Kidney (tissue), 14 donors: Measurements from ENCODE around the gene C8G. TPM values are rescaled to one million over a fixed set of nuclear protein-coding genes. Genes with fewer than 3 reads are reported as not detected.

Experiments
- DNase-seq, 5 donors: peaks; one replicate each; pipeline ENCODE4 v3.0.0-alpha.2; 2013 to 2020
- FAIRE-seq: peaks from 2 replicates; lab custom pipeline; 2012; peaks lifted over from hg19 to GRCh38; lab: Jason Lieb, UNC
- H3K27ac ChIP-seq, 2 donors: one replicate each; pipeline ENCODE4 v1.7.0; 2013; ENCODE audit warnings: low read depth in 2 of 2, low read length in 2 of 2, inconsistent platforms in 1 of 2
- H3K27me3 ChIP-seq: one replicate; pipeline ENCODE4 v1.7.1; 2013; ENCODE audit warnings: low read length, inconsistent platforms; ENCODE audit not compliant: control insufficient read depth, insufficient read depth
- H3K36me3 ChIP-seq, 3 donors: one replicate each; pipeline versions ENCODE4 v1.7.0 to v1.7.1; 2013; ENCODE audit warnings: low read length in 3 of 3, control low read depth in 1 of 3, inconsistent platforms in 1 of 3; ENCODE audit not compliant: insufficient read depth in 3 of 3, control insufficient read depth in 2 of 3
- H3K4me1 ChIP-seq, 3 donors: one replicate each; pipeline versions ENCODE4 v1.7.0 to v1.7.1; 2013; ENCODE audit warnings: low read length in 3 of 3, inconsistent platforms in 1 of 3, low read depth in 1 of 3; ENCODE audit not compliant: control insufficient read depth in 2 of 3, insufficient read depth in 2 of 3
- H3K4me3 ChIP-seq, 3 donors: one replicate each; pipeline versions ENCODE4 v1.7.0 to v1.8.1; 2013; ENCODE audit warnings: low read length in 3 of 3, control low read depth in 1 of 3, inconsistent platforms in 1 of 3
- H3K9ac ChIP-seq, 3 donors: one replicate each; pipeline versions ENCODE4 v1.7.0 to v1.7.1; 2013; ENCODE audit warnings: low read length in 3 of 3, control low read depth in 1 of 3, inconsistent platforms in 1 of 3
- H3K9me3 ChIP-seq, 3 donors: one replicate each; pipeline versions ENCODE4 v1.7.0 to v1.7.1; 2013; ENCODE audit warnings: low read length in 3 of 3, control low read depth in 1 of 3, inconsistent platforms in 1 of 3; ENCODE audit not compliant: control insufficient read depth in 2 of 3, insufficient read depth in 1 of 3
- intact Hi-C: fragments of 100-400 bp; cut with DNase I; formaldehyde crosslinking; loops from one replicate; pipeline ENCODE4 v1.11.1; 2022
- polyA plus RNA-seq: library from polyadenylated mRNA; stranded (reverse); fragments of 350-450 nt; fragmentation: Illumina TruSeq; extraction: RNeasy Lipid Tissue Mini Kit (QIAGEN cat#74804); gene quantifications from one replicate; pipeline ENCODE4 v1.2.3, GENCODE V29; 2014; ENCODE audit warnings: low read depth, low replicate concordance; ENCODE audit not compliant: insufficient read depth
- total RNA-seq: library from RNA; stranded (reverse); fragmentation: NEBNext Ultra II Directional; extraction: Animal tissue kit (Norgen Biotek cat#: 25700); gene quantifications from one replicate; pipeline ENCODE4 v1.2.1, GENCODE V29; 2021
- TF ChIP-seq, protein P1 (sequence below): IDR thresholded peaks from 3 replicates; pipeline ENCODE4 v1.5.1; 2012; ENCODE audit warnings: mild to moderate bottlenecking, moderate library complexity, borderline replicate concordance; ENCODE audit not compliant: insufficient read depth; ENCODE audit errors: extremely low read depth
- donor health status: control.
- donor health status: control.
- donor health status: control.
- donor health status: control.
- donor health status: control.
- donor health status: DM: yes; HTN: yes; CAD: no.
- donor health status: Normal renal cell carcinoma (clear cell type).

Gene C8G
- total and polyA plus RNA-seq, 2 donors from 2014 or later: 1.9 to 2.1 TPM

DNA sequence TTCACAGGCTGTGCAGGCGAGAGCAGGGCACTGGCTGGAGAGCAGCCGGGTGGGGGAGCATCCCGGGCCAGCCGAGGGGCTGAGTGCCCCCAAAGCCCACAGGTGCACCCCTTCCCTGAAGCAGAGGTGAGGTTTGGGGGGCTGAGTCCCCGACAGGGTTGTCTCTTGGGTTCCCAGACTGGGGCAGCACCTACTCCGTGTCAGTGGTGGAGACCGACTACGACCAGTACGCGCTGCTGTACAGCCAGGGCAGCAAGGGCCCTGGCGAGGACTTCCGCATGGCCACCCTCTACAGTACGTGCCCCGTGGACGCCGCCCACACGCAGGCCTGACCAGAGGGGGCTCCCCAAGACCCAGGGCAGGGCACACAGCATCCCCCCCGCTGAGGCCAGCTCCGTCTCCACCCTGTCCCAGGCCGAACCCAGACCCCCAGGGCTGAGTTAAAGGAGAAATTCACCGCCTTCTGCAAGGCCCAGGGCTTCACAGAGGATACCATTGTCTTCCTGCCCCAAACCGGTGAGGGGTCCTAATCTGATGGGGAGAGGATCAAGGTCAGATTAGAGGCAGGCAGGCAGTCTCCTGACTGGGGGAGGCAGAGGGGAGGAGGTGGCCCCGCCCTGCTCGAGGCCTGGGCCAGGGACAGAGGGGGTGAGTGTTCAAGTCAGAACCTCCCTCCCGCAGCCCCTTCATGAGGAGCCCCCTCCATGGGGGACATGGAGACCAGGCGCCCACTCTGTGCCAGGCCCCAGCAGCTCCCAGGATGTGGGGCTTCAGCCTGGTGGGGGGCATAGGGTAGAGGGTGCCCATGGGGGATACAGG, 34.9 kb downstream of the C8G start:
- no peak overlapping the region for H3K9ac ChIP-seq
- H3K36me3 ChIP-seq: peaks cover 0 to 3% (median 0%) of the 10 kb centered on the region in 3 donors
- no peak overlapping the region for H3K27ac ChIP-seq
- TF ChIP-seq, protein P1, sequence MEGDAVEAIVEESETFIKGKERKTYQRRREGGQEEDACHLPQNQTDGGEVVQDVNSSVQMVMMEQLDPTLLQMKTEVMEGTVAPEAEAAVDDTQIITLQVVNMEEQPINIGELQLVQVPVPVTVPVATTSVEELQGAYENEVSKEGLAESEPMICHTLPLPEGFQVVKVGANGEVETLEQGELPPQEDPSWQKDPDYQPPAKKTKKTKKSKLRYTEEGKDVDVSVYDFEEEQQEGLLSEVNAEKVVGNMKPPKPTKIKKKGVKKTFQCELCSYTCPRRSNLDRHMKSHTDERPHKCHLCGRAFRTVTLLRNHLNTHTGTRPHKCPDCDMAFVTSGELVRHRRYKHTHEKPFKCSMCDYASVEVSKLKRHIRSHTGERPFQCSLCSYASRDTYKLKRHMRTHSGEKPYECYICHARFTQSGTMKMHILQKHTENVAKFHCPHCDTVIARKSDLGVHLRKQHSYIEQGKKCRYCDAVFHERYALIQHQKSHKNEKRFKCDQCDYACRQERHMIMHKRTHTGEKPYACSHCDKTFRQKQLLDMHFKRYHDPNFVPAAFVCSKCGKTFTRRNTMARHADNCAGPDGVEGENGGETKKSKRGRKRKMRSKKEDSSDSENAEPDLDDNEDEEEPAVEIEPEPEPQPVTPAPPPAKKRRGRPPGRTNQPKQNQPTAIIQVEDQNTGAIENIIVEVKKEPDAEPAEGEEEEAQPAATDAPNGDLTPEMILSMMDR: no peak
- intact Hi-C loops: no loop called here
- H3K4me1 ChIP-seq: peaks cover 0 to 13% (median 0%) of the 10 kb centered on the region in 3 donors
- no peaks in the 10 kb centered on the region for H3K9me3 ChIP-seq
- H3K4me3 ChIP-seq: no peak overlapping the region
- DNase-seq (no peak), FAIRE-seq (no peak)
- H3K27me3 ChIP-seq: peaks cover 5% of the 10 kb centered on the region

DNA sequence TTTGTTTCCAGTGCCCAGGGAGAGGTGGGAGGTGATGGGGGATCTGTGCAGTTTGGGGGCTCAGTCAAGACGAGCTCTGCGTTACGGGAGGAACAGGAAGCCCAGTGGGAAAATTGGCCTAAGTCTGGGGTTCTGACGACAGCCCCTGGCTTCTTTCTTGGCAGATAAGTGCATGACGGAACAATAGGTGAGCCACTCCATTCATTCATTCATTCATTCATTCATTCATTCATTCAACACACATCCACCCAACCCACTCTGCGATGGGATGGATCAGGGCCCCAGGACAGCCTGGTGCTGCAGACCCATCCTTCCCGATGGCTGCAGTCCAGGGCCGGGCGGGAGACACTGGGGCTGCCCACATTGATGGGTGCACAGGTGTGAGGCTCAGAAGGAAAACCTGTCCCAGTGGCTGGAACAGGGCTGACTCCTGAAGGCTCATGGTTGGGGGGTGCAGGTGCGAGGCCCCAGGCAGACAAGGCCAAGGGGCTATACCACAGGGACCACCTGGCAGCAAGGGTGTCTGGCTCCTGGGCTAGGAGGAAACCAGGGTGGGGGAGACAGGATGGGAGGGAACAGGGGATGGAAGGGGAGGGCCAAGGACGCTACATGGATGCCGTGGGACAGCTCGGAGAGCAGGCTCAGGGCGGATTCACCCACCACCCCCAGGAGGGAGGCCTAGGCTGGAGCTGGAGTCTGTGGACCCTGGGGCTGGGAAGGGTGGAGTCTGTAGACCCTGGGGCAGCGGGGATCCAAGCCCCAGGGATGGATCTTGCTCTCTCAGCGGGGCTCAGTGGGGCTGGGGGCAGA, 35.8 kb downstream of the C8G start:
- Histone ChIP-seq H3K4me3 (no peak overlapping the region), H3K27ac (peak overlapping the region in 1 of 2 donors; percentile 78), H3K36me3 (peaks cover 0 to 3% (median 0%) of the 10 kb centered on the region in 3 donors), H3K9me3 (no peaks in the 10 kb centered on the region), H3K27me3 (peaks cover 5% of the 10 kb centered on the region), H3K4me1 (peaks cover 0 to 6% (median 0%) of the 10 kb centered on the region in 3 donors), H3K9ac (no peak overlapping the region)
- TF ChIP-seq, protein P1: no peak
- DNase-seq (no peak), FAIRE-seq (no peak)
- intact Hi-C loops: no loop called here

DNA sequence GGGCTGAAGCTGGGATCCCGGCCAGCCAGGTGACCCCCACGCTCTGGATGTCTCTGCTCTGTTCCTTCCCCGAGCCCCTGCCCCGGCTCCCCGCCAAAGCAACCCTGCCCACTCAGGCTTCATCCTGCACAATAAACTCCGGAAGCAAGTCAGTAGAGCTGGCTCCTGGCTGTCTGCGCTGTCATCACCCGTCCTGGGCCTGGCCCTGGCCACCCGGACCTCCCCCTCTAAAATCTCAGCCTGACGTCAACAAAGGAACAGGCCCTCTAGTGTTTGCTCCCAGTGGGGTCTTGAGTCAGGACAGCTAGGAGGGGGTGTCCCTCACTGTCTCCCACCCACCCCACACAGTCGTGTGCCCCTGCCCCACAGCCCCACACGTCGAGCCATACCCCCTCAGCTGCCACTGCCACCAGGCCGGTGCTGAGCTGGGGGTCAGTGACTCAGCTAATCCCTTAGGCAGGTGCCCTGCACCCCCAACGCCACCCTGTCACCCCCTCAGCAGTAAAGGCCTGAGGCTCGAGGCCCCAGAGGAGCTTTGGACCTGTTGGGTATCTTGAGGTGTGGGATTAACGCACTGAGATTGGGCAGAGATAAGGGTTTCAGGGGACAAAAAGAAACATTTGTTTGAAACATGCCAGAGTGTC, 36.7 kb downstream of the C8G start:
- peak overlapping the region; percentile 51 to 80 for H3K27ac ChIP-seq
- no peak overlapping the region for H3K9ac ChIP-seq
- no peak overlapping the region for H3K4me3 ChIP-seq
- intact Hi-C loops: no loop called here
- H3K4me1 ChIP-seq: peaks cover 0 to 6% (median 0%) of the 10 kb centered on the region in 3 donors
- no peak for FAIRE-seq
- TF ChIP-seq, protein P1: no peak
- peaks cover 0 to 3% (median 0%) of the 10 kb centered on the region in 3 donors for H3K36me3 ChIP-seq
- H3K27me3 ChIP-seq: peaks cover 7% of the 10 kb centered on the region
- peak in 2 of 5 donors; percentile 57 to 87 for DNase-seq
- no peaks in the 10 kb centered on the region for H3K9me3 ChIP-seq
